ENCODE measurements around the gene CADM2.

The CADM2 gene

DNA sequence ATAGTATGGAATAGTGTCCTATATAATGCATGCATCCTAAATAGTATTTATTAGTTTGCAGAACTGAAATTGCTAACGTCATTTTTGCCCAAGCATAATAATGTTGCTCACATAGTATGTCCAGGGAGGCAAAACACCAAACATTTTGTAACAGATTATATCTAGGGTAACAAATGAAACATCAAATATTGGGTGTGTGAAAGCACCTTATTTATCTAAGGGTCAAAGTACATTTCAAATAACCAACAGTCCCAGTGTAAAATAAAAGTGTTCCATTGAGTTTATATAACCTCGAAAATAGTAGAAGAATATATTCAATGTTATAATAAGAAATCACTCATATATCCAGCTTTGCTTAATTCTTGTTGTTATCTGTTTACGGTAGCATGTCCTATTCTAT, 363.1 kb downstream of the CADM2 start:
- no peak overlapping the region for H4K91ac ChIP-seq (ENCODE audit: low read length)
- no peak overlapping the region for H2AFZ ChIP-seq (ENCODE audit: low read depth, low read length)
- DNase-seq = no peak
- H3K9ac ChIP-seq (ENCODE audit: low read length) = no peak overlapping the region
- H3K27me3 ChIP-seq (ENCODE audit: control insufficient read depth in 1 of 2, insufficient read depth in 1 of 2, low read length in 2 of 2) = no peaks in the 10 kb centered on the region
- no peak overlapping the region for H2BK15ac ChIP-seq (ENCODE audit: low read depth, poor library complexity, severe bottlenecking)
- WGBS = 100% methylated on average over 1 of the region's 3 CpGs
- no peaks in the 10 kb centered on the region for H3K4me1 ChIP-seq (ENCODE audit: control insufficient read depth, insufficient read depth, low read depth, low read length)
- H4K8ac ChIP-seq (ENCODE audit: low read length) = no peak overlapping the region
- H3K27ac ChIP-seq (ENCODE audit: low read length, poor library complexity, severe bottlenecking) = no peak overlapping the region
- no peaks in the 10 kb centered on the region for H3K79me1 ChIP-seq (replicated peaks; ENCODE audit: low read length, poor library complexity, severe bottlenecking)
- H3K18ac ChIP-seq (ENCODE audit: low read depth in 1 of 2, low read length in 2 of 2) = no peak overlapping the region
- no peak overlapping the region for H2BK120ac ChIP-seq (ENCODE audit: low read depth, low read length)
- no peaks in the 10 kb centered on the region for H3K9me3 ChIP-seq (ENCODE audit: control insufficient read depth, low read length)
- no peak overlapping the region for H2BK12ac ChIP-seq (ENCODE audit: low read length in 2 of 2)
- no peak overlapping the region for H2BK5ac ChIP-seq (ENCODE audit: low read depth, low read length, poor library complexity, severe bottlenecking)
- H3K23ac ChIP-seq (ENCODE audit: low read length in 2 of 2) = no peak overlapping the region
- no peak overlapping the region for H3K4me3 ChIP-seq (ENCODE audit: insufficient read depth in 1 of 2, low read depth in 1 of 2, low read length in 2 of 2)
- H3K4me2 ChIP-seq (ENCODE audit: low read length, poor library complexity, severe bottlenecking) = no peak overlapping the region
- no peaks in the 10 kb centered on the region for H3K36me3 ChIP-seq (ENCODE audit: control insufficient read depth in 1 of 2, insufficient read depth in 2 of 2, low read depth in 1 of 2, low read length in 2 of 2)
- no peak overlapping the region for H2AK5ac ChIP-seq (ENCODE audit: low read length, severe bottlenecking)
- H3K14ac ChIP-seq (ENCODE audit: low read length in 2 of 2) = no peak overlapping the region
- H3K4ac ChIP-seq (ENCODE audit: low read depth in 1 of 2, low read length in 2 of 2) = no peak overlapping the region

DNA sequence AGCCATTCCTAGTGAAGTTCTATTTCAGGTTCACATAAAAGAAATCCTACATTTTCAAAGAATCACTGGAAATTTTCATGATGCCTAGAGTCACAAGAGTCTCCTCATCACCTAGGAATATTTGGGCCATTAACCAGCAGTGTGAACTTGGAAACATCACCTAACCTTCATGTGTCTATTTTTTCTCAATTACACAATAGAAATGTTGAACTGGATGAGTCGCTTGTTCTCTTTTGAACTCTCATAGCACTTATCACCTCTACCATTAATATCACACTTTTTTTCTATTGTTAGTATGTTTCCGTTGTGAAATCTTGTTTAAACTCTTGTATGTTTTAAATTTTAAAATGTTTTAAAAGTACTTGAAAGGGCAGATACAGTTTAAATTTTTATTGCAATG, 371.3 kb downstream of the CADM2 start:
- Histone ChIP-seq H4K8ac (ENCODE audit: low read length) (no peak overlapping the region), H2BK15ac (ENCODE audit: low read depth, poor library complexity, severe bottlenecking) (no peak overlapping the region), H3K79me1 (replicated peaks; ENCODE audit: low read length, poor library complexity, severe bottlenecking) (no peaks in the 10 kb centered on the region), H2AK5ac (ENCODE audit: low read length, severe bottlenecking) (no peak overlapping the region), H3K23ac (ENCODE audit: low read length in 2 of 2) (no peak overlapping the region), H3K27ac (ENCODE audit: low read length, poor library complexity, severe bottlenecking) (no peak overlapping the region), H3K9me3 (ENCODE audit: control insufficient read depth, low read length) (no peaks in the 10 kb centered on the region), H2AFZ (ENCODE audit: low read depth, low read length) (no peak overlapping the region), H3K14ac (ENCODE audit: low read length in 2 of 2) (no peak overlapping the region), H3K4me1 (ENCODE audit: control insufficient read depth, insufficient read depth, low read depth, low read length) (no peaks in the 10 kb centered on the region), H2BK5ac (ENCODE audit: low read depth, low read length, poor library complexity, severe bottlenecking) (no peak overlapping the region), H3K4ac (ENCODE audit: low read depth in 1 of 2, low read length in 2 of 2) (no peak overlapping the region), H4K91ac (ENCODE audit: low read length) (no peak overlapping the region), H2BK12ac (ENCODE audit: low read length in 2 of 2) (no peak overlapping the region), H2BK120ac (ENCODE audit: low read depth, low read length) (no peak overlapping the region), H3K18ac (ENCODE audit: low read depth in 1 of 2, low read length in 2 of 2) (no peak overlapping the region), H3K9ac (ENCODE audit: low read length) (no peak overlapping the region), H3K4me3 (ENCODE audit: insufficient read depth in 1 of 2, low read depth in 1 of 2, low read length in 2 of 2) (no peak overlapping the region), H3K27me3 (ENCODE audit: control insufficient read depth in 1 of 2, insufficient read depth in 1 of 2, low read length in 2 of 2) (no peaks in the 10 kb centered on the region), H3K4me2 (ENCODE audit: low read length, poor library complexity, severe bottlenecking) (no peak overlapping the region), H3K36me3 (ENCODE audit: control insufficient read depth in 1 of 2, insufficient read depth in 2 of 2, low read depth in 1 of 2, low read length in 2 of 2) (no peaks in the 10 kb centered on the region)
- DNase-seq = no peak
- WGBS = no CpG with 5 or more reads among the region's 2 CpGs

DNA sequence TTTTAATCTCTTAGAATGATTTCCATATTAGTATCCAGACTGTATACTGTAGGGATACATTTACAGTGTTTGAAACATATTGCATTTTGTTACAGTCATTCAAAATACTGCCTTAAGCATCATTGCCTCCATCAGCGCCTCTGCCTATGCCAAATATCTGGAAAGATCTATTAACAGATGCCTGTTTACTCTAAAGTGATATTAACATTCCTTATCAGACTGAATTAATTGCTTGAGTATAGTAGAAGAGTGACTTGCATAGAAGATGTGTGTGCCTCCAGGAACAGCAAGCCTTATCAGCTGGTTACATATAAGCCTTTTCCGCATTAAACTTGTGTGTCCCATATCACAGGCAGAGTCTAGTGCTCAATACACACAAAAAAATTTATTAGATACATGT, 379.1 kb downstream of the CADM2 start:
- Histone ChIP-seq H3K36me3 (ENCODE audit: control insufficient read depth in 1 of 2, insufficient read depth in 2 of 2, low read depth in 1 of 2, low read length in 2 of 2) (no peaks in the 10 kb centered on the region), H3K27me3 (ENCODE audit: control insufficient read depth in 1 of 2, insufficient read depth in 1 of 2, low read length in 2 of 2) (no peaks in the 10 kb centered on the region), H2BK5ac (ENCODE audit: low read depth, low read length, poor library complexity, severe bottlenecking) (no peak overlapping the region), H3K4me1 (ENCODE audit: control insufficient read depth, insufficient read depth, low read depth, low read length) (no peaks in the 10 kb centered on the region), H3K23ac (ENCODE audit: low read length in 2 of 2) (no peak overlapping the region), H2AK5ac (ENCODE audit: low read length, severe bottlenecking) (no peak overlapping the region), H3K4me3 (ENCODE audit: insufficient read depth in 1 of 2, low read depth in 1 of 2, low read length in 2 of 2) (no peak overlapping the region), H3K18ac (ENCODE audit: low read depth in 1 of 2, low read length in 2 of 2) (no peak overlapping the region), H4K8ac (ENCODE audit: low read length) (no peak overlapping the region), H4K91ac (ENCODE audit: low read length) (no peak overlapping the region), H2BK15ac (ENCODE audit: low read depth, poor library complexity, severe bottlenecking) (no peak overlapping the region), H2AFZ (ENCODE audit: low read depth, low read length) (no peak overlapping the region), H3K4me2 (ENCODE audit: low read length, poor library complexity, severe bottlenecking) (no peak overlapping the region), H2BK120ac (ENCODE audit: low read depth, low read length) (no peak overlapping the region), H2BK12ac (ENCODE audit: low read length in 2 of 2) (no peak overlapping the region), H3K9me3 (ENCODE audit: control insufficient read depth, low read length) (no peaks in the 10 kb centered on the region), H3K4ac (ENCODE audit: low read depth in 1 of 2, low read length in 2 of 2) (no peak overlapping the region), H3K79me1 (replicated peaks; ENCODE audit: low read length, poor library complexity, severe bottlenecking) (no peaks in the 10 kb centered on the region), H3K14ac (ENCODE audit: low read length in 2 of 2) (no peak overlapping the region), H3K9ac (ENCODE audit: low read length) (no peak overlapping the region), H3K27ac (ENCODE audit: low read length, poor library complexity, severe bottlenecking) (no peak overlapping the region)
- WGBS = 80% methylated on average over 1 of the region's 2 CpGs
- DNase-seq = no peak

DNA sequence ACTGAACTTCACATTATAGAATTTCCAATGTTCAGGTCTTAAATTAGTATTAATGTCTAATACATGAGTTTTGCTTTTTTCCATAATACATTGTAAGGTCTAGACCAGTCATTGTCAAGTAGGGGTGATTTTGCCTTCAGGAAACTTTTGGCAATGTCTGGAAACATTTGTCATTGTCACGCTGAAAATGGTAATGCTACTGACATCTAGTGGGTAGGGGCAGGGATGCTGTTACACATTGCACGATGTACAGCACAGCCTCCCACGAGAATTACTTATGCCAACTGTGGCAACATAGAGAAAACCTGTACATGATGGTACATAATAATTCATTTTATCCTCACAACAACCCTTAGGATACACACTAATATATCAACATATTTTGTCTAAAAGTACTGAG, 384.1 kb downstream of the CADM2 start:
- H3K36me3 ChIP-seq (ENCODE audit: control insufficient read depth in 1 of 2, insufficient read depth in 2 of 2, low read depth in 1 of 2, low read length in 2 of 2) = no peaks in the 10 kb centered on the region
- H3K18ac ChIP-seq (ENCODE audit: low read depth in 1 of 2, low read length in 2 of 2) = no peak overlapping the region
- H2AK5ac ChIP-seq (ENCODE audit: low read length, severe bottlenecking) = no peak overlapping the region
- 56% methylated on average over 3 of the region's 3 CpGs for WGBS
- DNase-seq = no peak
- no peaks in the 10 kb centered on the region for H3K27me3 ChIP-seq (ENCODE audit: control insufficient read depth in 1 of 2, insufficient read depth in 1 of 2, low read length in 2 of 2)
- H3K4me1 ChIP-seq (ENCODE audit: control insufficient read depth, insufficient read depth, low read depth, low read length) = no peaks in the 10 kb centered on the region
- no peak overlapping the region for H3K4me2 ChIP-seq (ENCODE audit: low read length, poor library complexity, severe bottlenecking)
- H2AFZ ChIP-seq (ENCODE audit: low read depth, low read length) = no peak overlapping the region
- no peak overlapping the region for H3K9ac ChIP-seq (ENCODE audit: low read length)
- H3K9me3 ChIP-seq (ENCODE audit: control insufficient read depth, low read length) = no peaks in the 10 kb centered on the region
- no peak overlapping the region for H3K4ac ChIP-seq (ENCODE audit: low read depth in 1 of 2, low read length in 2 of 2)
- no peak overlapping the region for H4K8ac ChIP-seq (ENCODE audit: low read length)
- H3K23ac ChIP-seq (ENCODE audit: low read length in 2 of 2) = no peak overlapping the region
- no peak overlapping the region for H2BK120ac ChIP-seq (ENCODE audit: low read depth, low read length)
- H2BK12ac ChIP-seq (ENCODE audit: low read length in 2 of 2) = no peak overlapping the region
- no peak overlapping the region for H3K14ac ChIP-seq (ENCODE audit: low read length in 2 of 2)
- H3K27ac ChIP-seq (ENCODE audit: low read length, poor library complexity, severe bottlenecking) = no peak overlapping the region
- H4K91ac ChIP-seq (ENCODE audit: low read length) = no peak overlapping the region
- no peak overlapping the region for H3K4me3 ChIP-seq (ENCODE audit: insufficient read depth in 1 of 2, low read depth in 1 of 2, low read length in 2 of 2)
- H3K79me1 ChIP-seq (replicated peaks; ENCODE audit: low read length, poor library complexity, severe bottlenecking) = no peaks in the 10 kb centered on the region
- H2BK15ac ChIP-seq (ENCODE audit: low read depth, poor library complexity, severe bottlenecking) = no peak overlapping the region
- H2BK5ac ChIP-seq (ENCODE audit: low read depth, low read length, poor library complexity, severe bottlenecking) = no peak overlapping the region

Measured in mesenchymal stem cell (in vitro differentiated cells and primary cell).